Measurements from ENCODE around the gene PRPSAP1. TPM values are rescaled to one million over a fixed set of nuclear protein-coding genes. Genes with fewer than 3 reads are reported as not detected.

PRPSAP1 gene
- total RNA-seq, 3 donors from 2014 or later (not counting 1 experiment from before 2014, with no cell fraction given): 32.9 to 45.2 (median 41.5) TPM

- no peak overlapping the region for H3K4me3 Mint-ChIP-seq
- DNase-seq (no peak), ATAC-seq (no peak)
- no peak overlapping the region for H3K27ac ChIP-seq (ENCODE audit: low read length)
- H3K4me3 ChIP-seq (ENCODE audit: low read length): no peak overlapping the region
- H3K9me3 Mint-ChIP-seq: no peaks in the 10 kb centered on the region
- no peaks in the 10 kb centered on the region for H3K27me3 Mint-ChIP-seq (ENCODE audit: low read depth in 2 of 2)
- WGBS (ENCODE audit: insufficient coverage): 76% methylated on average over 8 of the region's 8 CpGs
- H3K27ac Mint-ChIP-seq: no peak overlapping the region
- no peaks in the 10 kb centered on the region for H3K36me3 Mint-ChIP-seq
- H3K36me3 ChIP-seq (ENCODE audit: control insufficient read depth, insufficient read depth, low read length): no peaks in the 10 kb centered on the region
- intact Hi-C loops (cut with micrococcal nuclease): no loop called here
- no peaks in the 10 kb centered on the region for H3K4me1 Mint-ChIP-seq
- H3K9me3 ChIP-seq (ENCODE audit: control insufficient read depth, insufficient read depth, low read length): no peaks in the 10 kb centered on the region
- no peaks in the 10 kb centered on the region for H3K27me3 ChIP-seq (ENCODE audit: control insufficient read depth, insufficient read depth, low read length)
- H3K4me1 ChIP-seq (ENCODE audit: control insufficient read depth, insufficient read depth, low read length): no peaks in the 10 kb centered on the region
- TF ChIP-seq, protein P1, sequence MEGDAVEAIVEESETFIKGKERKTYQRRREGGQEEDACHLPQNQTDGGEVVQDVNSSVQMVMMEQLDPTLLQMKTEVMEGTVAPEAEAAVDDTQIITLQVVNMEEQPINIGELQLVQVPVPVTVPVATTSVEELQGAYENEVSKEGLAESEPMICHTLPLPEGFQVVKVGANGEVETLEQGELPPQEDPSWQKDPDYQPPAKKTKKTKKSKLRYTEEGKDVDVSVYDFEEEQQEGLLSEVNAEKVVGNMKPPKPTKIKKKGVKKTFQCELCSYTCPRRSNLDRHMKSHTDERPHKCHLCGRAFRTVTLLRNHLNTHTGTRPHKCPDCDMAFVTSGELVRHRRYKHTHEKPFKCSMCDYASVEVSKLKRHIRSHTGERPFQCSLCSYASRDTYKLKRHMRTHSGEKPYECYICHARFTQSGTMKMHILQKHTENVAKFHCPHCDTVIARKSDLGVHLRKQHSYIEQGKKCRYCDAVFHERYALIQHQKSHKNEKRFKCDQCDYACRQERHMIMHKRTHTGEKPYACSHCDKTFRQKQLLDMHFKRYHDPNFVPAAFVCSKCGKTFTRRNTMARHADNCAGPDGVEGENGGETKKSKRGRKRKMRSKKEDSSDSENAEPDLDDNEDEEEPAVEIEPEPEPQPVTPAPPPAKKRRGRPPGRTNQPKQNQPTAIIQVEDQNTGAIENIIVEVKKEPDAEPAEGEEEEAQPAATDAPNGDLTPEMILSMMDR (IDR thresholded peaks at IDR 0.05): no peak
Observed at GRCh38 chr17:76376318-76377133, 22.8 kb upstream of the PRPSAP1 start.

DNA sequence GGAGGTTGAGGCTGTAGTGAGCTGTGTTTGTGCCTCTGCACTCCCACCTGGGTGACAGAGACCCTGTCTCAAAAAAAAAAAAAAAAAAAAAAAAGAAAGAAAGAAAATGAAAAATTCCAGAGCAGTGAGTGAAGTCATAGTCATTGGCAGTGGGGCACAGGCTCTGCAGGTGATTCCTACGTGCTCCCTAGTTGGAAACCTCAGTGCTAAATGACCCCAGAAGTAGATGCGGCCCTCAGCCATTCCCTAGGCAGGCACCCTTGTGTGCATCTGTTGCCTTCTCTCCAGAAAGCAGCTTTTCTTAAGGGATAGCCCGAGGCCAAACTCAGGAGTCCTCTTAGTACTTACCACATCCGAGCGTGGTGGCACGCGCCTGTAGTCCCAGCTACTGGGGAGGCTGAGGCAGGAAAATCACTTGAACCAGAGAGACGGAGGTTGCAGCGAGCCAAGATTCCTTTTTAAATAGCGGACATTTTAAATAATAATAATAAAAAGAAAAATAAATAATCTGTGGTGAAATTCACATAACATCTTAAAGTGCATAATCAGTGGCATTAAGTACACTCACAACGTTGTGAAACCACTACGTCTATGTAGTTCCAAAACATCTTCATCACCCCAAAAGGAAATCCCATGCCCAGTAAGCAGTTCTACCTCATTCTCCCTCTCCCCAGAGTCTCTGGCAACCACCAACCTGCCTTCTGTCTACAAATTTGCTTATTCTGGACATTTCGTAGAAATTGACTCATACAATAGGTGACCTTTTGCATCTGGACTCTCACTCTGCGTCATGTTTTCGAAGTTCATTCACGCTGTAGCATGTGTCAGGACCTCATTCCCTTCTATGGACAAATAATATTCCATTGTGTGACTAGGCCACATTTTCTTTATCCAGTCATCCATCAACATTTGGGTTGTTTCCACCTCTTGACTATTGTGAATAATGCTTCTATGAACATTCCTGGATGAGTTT, 18.2 kb upstream of the PRPSAP1 start:
- H3K27ac Mint-ChIP-seq: no peak overlapping the region
- H3K27ac ChIP-seq (ENCODE audit: low read length): no peak overlapping the region
- H3K9me3 Mint-ChIP-seq: no peaks in the 10 kb centered on the region
- no peaks in the 10 kb centered on the region for H3K4me1 Mint-ChIP-seq
- H3K36me3 ChIP-seq (ENCODE audit: control insufficient read depth, insufficient read depth, low read length): no peaks in the 10 kb centered on the region
- TF ChIP-seq, protein P1 (IDR thresholded peaks at IDR 0.05): no peak
- ATAC-seq (no peak), DNase-seq (no peak)
- 88% methylated on average over 13 of the region's 16 CpGs for WGBS (ENCODE audit: insufficient coverage)
- H3K4me1 ChIP-seq (ENCODE audit: control insufficient read depth, insufficient read depth, low read length): no peaks in the 10 kb centered on the region
- no peaks in the 10 kb centered on the region for H3K9me3 ChIP-seq (ENCODE audit: control insufficient read depth, insufficient read depth, low read length)
- no peaks in the 10 kb centered on the region for H3K27me3 ChIP-seq (ENCODE audit: control insufficient read depth, insufficient read depth, low read length)
- no peaks in the 10 kb centered on the region for H3K27me3 Mint-ChIP-seq (ENCODE audit: low read depth in 2 of 2)
- intact Hi-C loops (cut with micrococcal nuclease): no loop called here
- H3K36me3 Mint-ChIP-seq: no peaks in the 10 kb centered on the region
- no peak overlapping the region for H3K4me3 Mint-ChIP-seq
- no peak overlapping the region for H3K4me3 ChIP-seq (ENCODE audit: low read length)

DNA sequence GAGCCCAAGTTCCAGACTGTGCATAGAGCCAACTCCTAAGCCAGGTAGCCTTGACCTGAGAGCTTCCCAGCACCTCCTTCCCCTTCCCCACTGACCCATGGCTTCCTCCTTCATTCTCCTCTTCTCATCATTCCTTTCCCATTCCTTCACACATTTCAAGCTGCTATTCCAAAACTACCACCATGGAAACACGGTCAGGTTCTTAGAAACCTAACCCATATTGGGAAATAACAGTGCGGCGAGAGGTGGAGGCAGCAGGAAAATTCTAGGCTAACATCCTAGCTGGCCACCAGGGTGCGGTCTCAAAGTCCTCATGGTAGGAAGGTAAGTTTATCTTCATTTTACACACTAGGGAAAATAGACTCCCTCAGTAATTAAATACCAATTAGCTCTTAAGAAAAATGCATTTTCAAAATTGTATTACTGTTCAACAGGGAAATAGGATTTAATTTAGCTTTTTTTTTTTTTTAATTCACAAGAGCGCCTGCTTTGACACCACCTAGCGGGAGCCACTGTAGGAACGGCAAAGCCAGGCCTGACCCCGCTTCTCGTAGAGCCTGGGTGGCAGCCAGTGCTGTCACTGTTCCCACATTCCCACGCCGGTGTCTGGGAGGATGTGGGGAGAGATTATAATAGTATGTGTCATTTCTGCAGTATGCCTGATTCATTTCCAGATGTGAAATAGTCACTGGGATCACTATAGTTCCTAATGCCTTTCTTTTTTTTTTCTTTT, 16.7 kb upstream of the PRPSAP1 start:
- Mint-ChIP-seq H3K4me3 (no peak overlapping the region), H3K27me3 (ENCODE audit: low read depth in 2 of 2) (no peaks in the 10 kb centered on the region), H3K4me1 (no peaks in the 10 kb centered on the region), H3K36me3 (no peaks in the 10 kb centered on the region), H3K27ac (no peak overlapping the region), H3K9me3 (no peaks in the 10 kb centered on the region)
- no peaks in the 10 kb centered on the region for H3K4me1 ChIP-seq (ENCODE audit: control insufficient read depth, insufficient read depth, low read length)
- no peaks in the 10 kb centered on the region for H3K27me3 ChIP-seq (ENCODE audit: control insufficient read depth, insufficient read depth, low read length)
- H3K9me3 ChIP-seq (ENCODE audit: control insufficient read depth, insufficient read depth, low read length): no peaks in the 10 kb centered on the region
- WGBS (ENCODE audit: insufficient coverage): 95% methylated on average over 6 of the region's 11 CpGs
- no peak for DNase-seq
- intact Hi-C loops (cut with micrococcal nuclease): no loop called here
- H3K27ac ChIP-seq (ENCODE audit: low read length): no peak overlapping the region
- no peak overlapping the region for H3K4me3 ChIP-seq (ENCODE audit: low read length)
- H3K36me3 ChIP-seq (ENCODE audit: control insufficient read depth, insufficient read depth, low read length): no peaks in the 10 kb centered on the region
- ATAC-seq: no peak
- TF ChIP-seq, protein P1 (IDR thresholded peaks at IDR 0.05): no peak
